ENCODE results near the gene MRC2. TPM values are rescaled to one million over a fixed set of nuclear protein-coding genes. Genes with fewer than 3 reads are reported as not detected.

Gene MRC2
- polyA plus RNA-seq, 2 of the 4 experiments (the other 2 are of a cell fraction), result 20.2 to 57.3 TPM

- no peak for TF ChIP-seq EHF (CRISPR knock-in tag; IDR thresholded peaks at IDR 0.05)
- TF ChIP-seq TP53 (CRISPR knock-in tag; IDR thresholded peaks at IDR 0.05), result no peak
- TF ChIP-seq SMC3 (IDR thresholded peaks at IDR 0.05), result no peak
- no peak for TF ChIP-seq ELK1 (IDR thresholded peaks at IDR 0.05; ENCODE audit: low read depth, low read length)
- TF ChIP-seq SREBF2 (IDR thresholded peaks at IDR 0.05), result no peak
- no peak for TF ChIP-seq NPAS2 (CRISPR knock-in tag; IDR thresholded peaks at IDR 0.05; ENCODE audit: borderline replicate concordance)
- TF ChIP-seq RFX5 (IDR thresholded peaks at IDR 0.05), result no peak
- TF ChIP-seq RARB (CRISPR knock-in tag; IDR thresholded peaks at IDR 0.05), result no peak
- no peak for TF ChIP-seq CBX8 (IDR thresholded peaks at IDR 0.05)
- TF ChIP-seq, protein P1, sequence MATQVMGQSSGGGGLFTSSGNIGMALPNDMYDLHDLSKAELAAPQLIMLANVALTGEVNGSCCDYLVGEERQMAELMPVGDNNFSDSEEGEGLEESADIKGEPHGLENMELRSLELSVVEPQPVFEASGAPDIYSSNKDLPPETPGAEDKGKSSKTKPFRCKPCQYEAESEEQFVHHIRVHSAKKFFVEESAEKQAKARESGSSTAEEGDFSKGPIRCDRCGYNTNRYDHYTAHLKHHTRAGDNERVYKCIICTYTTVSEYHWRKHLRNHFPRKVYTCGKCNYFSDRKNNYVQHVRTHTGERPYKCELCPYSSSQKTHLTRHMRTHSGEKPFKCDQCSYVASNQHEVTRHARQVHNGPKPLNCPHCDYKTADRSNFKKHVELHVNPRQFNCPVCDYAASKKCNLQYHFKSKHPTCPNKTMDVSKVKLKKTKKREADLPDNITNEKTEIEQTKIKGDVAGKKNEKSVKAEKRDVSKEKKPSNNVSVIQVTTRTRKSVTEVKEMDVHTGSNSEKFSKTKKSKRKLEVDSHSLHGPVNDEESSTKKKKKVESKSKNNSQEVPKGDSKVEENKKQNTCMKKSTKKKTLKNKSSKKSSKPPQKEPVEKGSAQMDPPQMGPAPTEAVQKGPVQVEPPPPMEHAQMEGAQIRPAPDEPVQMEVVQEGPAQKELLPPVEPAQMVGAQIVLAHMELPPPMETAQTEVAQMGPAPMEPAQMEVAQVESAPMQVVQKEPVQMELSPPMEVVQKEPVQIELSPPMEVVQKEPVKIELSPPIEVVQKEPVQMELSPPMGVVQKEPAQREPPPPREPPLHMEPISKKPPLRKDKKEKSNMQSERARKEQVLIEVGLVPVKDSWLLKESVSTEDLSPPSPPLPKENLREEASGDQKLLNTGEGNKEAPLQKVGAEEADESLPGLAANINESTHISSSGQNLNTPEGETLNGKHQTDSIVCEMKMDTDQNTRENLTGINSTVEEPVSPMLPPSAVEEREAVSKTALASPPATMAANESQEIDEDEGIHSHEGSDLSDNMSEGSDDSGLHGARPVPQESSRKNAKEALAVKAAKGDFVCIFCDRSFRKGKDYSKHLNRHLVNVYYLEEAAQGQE (IDR thresholded peaks at IDR 0.05), result no peak
- no peak for TF ChIP-seq ESRRA (IDR thresholded peaks at IDR 0.05; ENCODE audit: borderline replicate concordance, low read length)
- TF ChIP-seq, protein P2, sequence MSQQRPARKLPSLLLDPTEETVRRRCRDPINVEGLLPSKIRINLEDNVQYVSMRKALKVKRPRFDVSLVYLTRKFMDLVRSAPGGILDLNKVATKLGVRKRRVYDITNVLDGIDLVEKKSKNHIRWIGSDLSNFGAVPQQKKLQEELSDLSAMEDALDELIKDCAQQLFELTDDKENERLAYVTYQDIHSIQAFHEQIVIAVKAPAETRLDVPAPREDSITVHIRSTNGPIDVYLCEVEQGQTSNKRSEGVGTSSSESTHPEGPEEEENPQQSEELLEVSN (IDR thresholded peaks at IDR 0.05; ENCODE audit: borderline replicate concordance, low read depth), result no peak
- TF ChIP-seq POLR2A (IDR thresholded peaks at IDR 0.05; ENCODE audit: low read length), result no peak
- no peak for TF ChIP-seq CHD4 (IDR thresholded peaks at IDR 0.05; ENCODE audit: borderline replicate concordance)
- TF ChIP-seq, protein P3, sequence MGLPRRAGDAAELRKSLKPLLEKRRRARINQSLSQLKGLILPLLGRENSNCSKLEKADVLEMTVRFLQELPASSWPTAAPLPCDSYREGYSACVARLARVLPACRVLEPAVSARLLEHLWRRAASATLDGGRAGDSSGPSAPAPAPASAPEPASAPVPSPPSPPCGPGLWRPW (IDR thresholded peaks at IDR 0.05), result no peak
- TF ChIP-seq RAD21 (conservative IDR thresholded peaks at IDR 0.05 in 1 of 2, IDR thresholded peaks at IDR 0.05 in 1 of 2), result no peak
- TF ChIP-seq, protein P4, sequence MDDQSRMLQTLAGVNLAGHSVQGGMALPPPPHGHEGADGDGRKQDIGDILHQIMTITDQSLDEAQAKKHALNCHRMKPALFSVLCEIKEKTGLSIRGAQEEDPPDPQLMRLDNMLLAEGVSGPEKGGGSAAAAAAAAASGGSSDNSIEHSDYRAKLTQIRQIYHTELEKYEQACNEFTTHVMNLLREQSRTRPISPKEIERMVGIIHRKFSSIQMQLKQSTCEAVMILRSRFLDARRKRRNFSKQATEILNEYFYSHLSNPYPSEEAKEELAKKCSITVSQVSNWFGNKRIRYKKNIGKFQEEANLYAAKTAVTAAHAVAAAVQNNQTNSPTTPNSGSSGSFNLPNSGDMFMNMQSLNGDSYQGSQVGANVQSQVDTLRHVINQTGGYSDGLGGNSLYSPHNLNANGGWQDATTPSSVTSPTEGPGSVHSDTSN (IDR thresholded peaks at IDR 0.05), result no peak
- no peak for TF ChIP-seq CBX2 (IDR thresholded peaks at IDR 0.05; ENCODE audit: borderline replicate concordance, low read depth)
- ATAC-seq, result no peak
- H3K4me1 ChIP-seq, result 0 out of 3 replicates have a peak, but pooled peaks cover 14% of the 10 kb centered on the region
- H3K4me2 ChIP-seq, result no peak overlapping the region
- DNase-seq (ENCODE audit: low read depth in 1 of 2, low spot score in 1 of 2), result no peak
- ChIA-PET CTCF (interaction anchor here (1.2 to 1.5 kb wide), 2 partner anchors 18 to 23 kb away, joined by 3 to 6 read pairs; no protein-coding TSS in a partner anchor), POLR2A (no interaction called here)
- no peak overlapping the region for H3K4me3 ChIP-seq
- no peak for FAIRE-seq
- 90% methylated on average over 6 of the region's 6 CpGs for WGBS (ENCODE audit: missing lambda C conversion rate)
- peak overlapping the region in 1 of 2 experiments; percentile 50; a peak in 2 of 6 replicates for H3K27ac ChIP-seq
- no peaks in the 10 kb centered on the region for H3K9me3 ChIP-seq
These were observed 90.1 kb downstream of the MRC2 start for GRCh38 chr17:62717589-62717855.

GRCh38 chr17:62717889-62718288, 90.4 kb downstream of the MRC2 start:
- Histone ChIP-seq H3K27ac (no peak overlapping the region), H3K4me2 (no peak overlapping the region), H3K4me3 (no peak overlapping the region), H3K4me1 (peaks cover 15% of the 10 kb centered on the region; the same call in 1 of the 3 replicates), H3K9me3 (no peaks in the 10 kb centered on the region)
- no peak for ATAC-seq
- no peak for FAIRE-seq
- WGBS (ENCODE audit: missing lambda C conversion rate), result 82% methylated on average over 8 of the region's 8 CpGs
- POLR2A ChIA-PET, result no interaction called here
- DNase-seq (ENCODE audit: low read depth in 1 of 2, low spot score in 1 of 2), result no peak
- CTCF ChIA-PET, result interaction anchor here (1.3 kb wide), 1 partner anchor 15 kb away, joined by 3 read pairs; no protein-coding TSS in a partner anchor
- TF ChIP-seq HDAC2 (IDR thresholded peaks at IDR 0.05) (no peak), HOXB13 (CRISPR knock-in tag; IDR thresholded peaks at IDR 0.05; ENCODE audit: low read depth) (no peak), ELK1 (IDR thresholded peaks at IDR 0.05; ENCODE audit: low read depth, low read length) (no peak)

Measured in A549 (cell line).